Osteocyte (in vitro differentiated cells): Measurements from ENCODE around the gene ANKS1B. TPM values are rescaled to one million over a fixed set of nuclear protein-coding genes. Genes with fewer than 3 reads are reported as not detected.

Experiments used
- DNase-seq: peaks from one replicate; pipeline ENCODE4 v3.0.0; 2021; ENCODE audit warnings: mixed read lengths; ENCODE audit not compliant: unreplicated experiment; ENCODE audit errors: extremely low spot score
- H3K27ac Mint-ChIP-seq: one replicate; pipeline ENCODE4 v1.8.0; 2021; ENCODE audit warnings: mild to moderate bottlenecking, mixed read lengths; ENCODE audit not compliant: unreplicated experiment
- H3K27me3 Mint-ChIP-seq: one replicate; pipeline ENCODE4 v1.8.0; 2021; ENCODE audit warnings: mixed read lengths; ENCODE audit not compliant: unreplicated experiment
- H3K36me3 Mint-ChIP-seq: one replicate; pipeline ENCODE4 v1.8.0; 2021; ENCODE audit warnings: mixed read lengths; ENCODE audit not compliant: unreplicated experiment
- H3K4me1 Mint-ChIP-seq: one replicate; pipeline ENCODE4 v1.8.0; 2021; ENCODE audit warnings: mixed read lengths; ENCODE audit not compliant: unreplicated experiment
- H3K4me3 Mint-ChIP-seq: one replicate; pipeline ENCODE4 v1.8.0; 2021; ENCODE audit warnings: mild to moderate bottlenecking, moderate library complexity, mixed read lengths; ENCODE audit not compliant: unreplicated experiment
- H3K9me3 Mint-ChIP-seq: one replicate; pipeline ENCODE4 v1.8.0; 2021; ENCODE audit warnings: mixed read lengths; ENCODE audit not compliant: unreplicated experiment
- CTCF ChIP-seq: fragments of 200-600 bp; sonication (generic); IDR thresholded peaks from 2 replicates; pipeline ENCODE4 v1.5.0; 2021; ENCODE audit warnings: antibody characterized with exemption, mild to moderate bottlenecking, moderate library complexity
- total RNA-seq: library from RNA; stranded (reverse); gene quantifications from 2 replicates; pipeline ENCODE4 v1.2.1, GENCODE V29; 2021

ANKS1B gene
- total RNA-seq, 1 donor from 2014 or later = 0.70 TPM

GRCh38 chr12:99311373-99311772, 673.4 kb downstream of the ANKS1B start:
- no peak overlapping the region for H3K27ac Mint-ChIP-seq
- no peaks in the 10 kb centered on the region for H3K36me3 Mint-ChIP-seq
- H3K9me3 Mint-ChIP-seq = peaks cover 6% of the 10 kb centered on the region
- no peaks in the 10 kb centered on the region for H3K27me3 Mint-ChIP-seq
- H3K4me3 Mint-ChIP-seq = no peak overlapping the region
- DNase-seq = no peak
- no peak for TF ChIP-seq CTCF
- no peaks in the 10 kb centered on the region for H3K4me1 Mint-ChIP-seq

- Mint-ChIP-seq H3K27me3 (no peaks in the 10 kb centered on the region), H3K36me3 (no peaks in the 10 kb centered on the region), H3K27ac (no peak overlapping the region), H3K4me3 (no peak overlapping the region), H3K9me3 (peaks cover 6% of the 10 kb centered on the region), H3K4me1 (no peaks in the 10 kb centered on the region)
- DNase-seq = no peak
- TF ChIP-seq CTCF = no peak
Measured at GRCh38 chr12:99309812-99310211, 674.9 kb downstream of the ANKS1B start.

- H3K27ac Mint-ChIP-seq = no peak overlapping the region
- no peaks in the 10 kb centered on the region for H3K27me3 Mint-ChIP-seq
- no peaks in the 10 kb centered on the region for H3K36me3 Mint-ChIP-seq
- peaks cover 5% of the 10 kb centered on the region for H3K9me3 Mint-ChIP-seq
- no peak overlapping the region for H3K4me3 Mint-ChIP-seq
- no peak for DNase-seq
- no peaks in the 10 kb centered on the region for H3K4me1 Mint-ChIP-seq
- TF ChIP-seq CTCF = no peak
Measured at GRCh38 chr12:99302874-99303273, 681.9 kb downstream of the ANKS1B start.

- no peaks in the 10 kb centered on the region for H3K27me3 Mint-ChIP-seq
- H3K9me3 Mint-ChIP-seq = peaks cover 45% of the 10 kb centered on the region
- no peaks in the 10 kb centered on the region for H3K36me3 Mint-ChIP-seq
- H3K4me1 Mint-ChIP-seq = no peaks in the 10 kb centered on the region
- TF ChIP-seq CTCF = no peak
- H3K4me3 Mint-ChIP-seq = no peak overlapping the region
- DNase-seq = no peak
- no peak overlapping the region for H3K27ac Mint-ChIP-seq
Measured at GRCh38 chr12:99287136-99287535, 697.6 kb downstream of the ANKS1B start.

- Mint-ChIP-seq H3K27ac (no peak overlapping the region), H3K9me3 (peaks cover 20% of the 10 kb centered on the region), H3K4me3 (no peak overlapping the region), H3K4me1 (no peaks in the 10 kb centered on the region), H3K36me3 (no peaks in the 10 kb centered on the region), H3K27me3 (no peaks in the 10 kb centered on the region)
- no peak for DNase-seq
- TF ChIP-seq CTCF = no peak
Measured at GRCh38 chr12:99284161-99284560, 700.6 kb downstream of the ANKS1B start.
